HTERT RPE-1 (cell line): ENCODE data around the gene CD300LB.
"Not testable (repeated sequence)": the region's sequence is repeated elsewhere in the genome, so short reads cannot be mapped to it uniquely, and the experiment has no call there.

Experiments used
- in situ Hi-C: fragments of 300-500 bp; cut with MboI; formaldehyde crosslinking; loops from 4 replicates; pipeline ENCODE4 v1.14.3; 2020; ENCODE audit warnings: low sequenced_read_pairs

The CD300LB gene

DNA sequence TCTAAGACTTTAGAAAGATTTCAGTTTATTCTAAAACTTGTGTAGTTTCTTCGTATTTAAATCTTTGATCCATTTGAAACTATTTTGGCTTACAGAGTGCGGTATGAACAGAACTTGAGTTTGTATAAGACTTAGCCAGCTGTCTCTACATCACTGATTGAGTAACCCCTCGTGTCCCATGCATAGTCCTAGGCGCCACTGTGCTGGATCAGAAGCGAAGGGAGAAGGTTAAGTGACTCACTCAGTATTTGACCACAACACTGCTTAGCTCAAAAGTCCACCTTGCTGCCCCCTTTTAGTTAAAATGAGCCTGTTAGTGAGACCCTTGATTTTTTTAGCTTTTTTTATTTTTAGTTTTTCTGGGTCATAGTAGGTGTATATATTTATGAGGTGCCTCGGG, 28.4 kb downstream of the CD300LB start:
- in situ Hi-C loops = no loop called here

DNA sequence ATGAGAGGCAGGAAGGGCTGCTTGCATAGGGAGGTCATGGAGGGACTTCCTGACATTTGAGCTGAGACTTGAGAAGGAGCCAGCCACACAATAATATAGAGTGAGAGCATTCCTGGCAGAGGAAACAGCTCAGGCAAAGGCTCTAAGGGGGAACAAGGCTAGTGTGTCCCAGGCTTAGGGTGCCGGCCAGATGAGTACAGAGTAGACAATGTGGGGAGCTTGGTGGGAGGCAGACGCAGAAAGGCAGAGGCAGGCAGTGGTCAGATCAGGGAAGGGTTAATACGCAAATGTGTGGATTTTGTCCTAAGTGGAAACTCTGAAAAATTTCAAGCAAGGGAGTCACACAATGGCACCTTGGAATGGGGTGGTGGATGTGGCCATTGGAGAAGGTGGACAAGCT, 31.3 kb downstream of the CD300LB start:
- in situ Hi-C loops = no loop called here

DNA sequence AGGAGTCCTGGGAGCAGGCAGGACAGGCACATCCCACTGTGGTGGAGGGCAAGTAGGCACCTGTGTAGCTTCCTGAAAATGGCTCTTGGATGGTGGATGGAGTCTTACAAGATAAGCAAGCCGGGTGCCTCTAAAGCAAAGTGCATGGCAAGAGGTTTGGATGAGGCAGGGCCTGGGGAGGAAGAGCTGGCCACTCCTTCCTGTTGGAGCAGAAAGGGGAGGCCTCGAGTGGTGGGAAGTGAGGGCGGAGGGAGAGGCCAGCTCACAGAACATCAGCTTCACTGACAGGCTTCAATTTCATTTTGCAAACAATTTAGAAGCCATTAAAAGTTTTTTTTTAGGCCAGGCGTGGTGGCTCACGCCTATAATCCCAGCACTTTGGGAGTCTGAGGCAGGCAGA, 33.8 kb downstream of the CD300LB start:
- in situ Hi-C loops = no loop called here

DNA sequence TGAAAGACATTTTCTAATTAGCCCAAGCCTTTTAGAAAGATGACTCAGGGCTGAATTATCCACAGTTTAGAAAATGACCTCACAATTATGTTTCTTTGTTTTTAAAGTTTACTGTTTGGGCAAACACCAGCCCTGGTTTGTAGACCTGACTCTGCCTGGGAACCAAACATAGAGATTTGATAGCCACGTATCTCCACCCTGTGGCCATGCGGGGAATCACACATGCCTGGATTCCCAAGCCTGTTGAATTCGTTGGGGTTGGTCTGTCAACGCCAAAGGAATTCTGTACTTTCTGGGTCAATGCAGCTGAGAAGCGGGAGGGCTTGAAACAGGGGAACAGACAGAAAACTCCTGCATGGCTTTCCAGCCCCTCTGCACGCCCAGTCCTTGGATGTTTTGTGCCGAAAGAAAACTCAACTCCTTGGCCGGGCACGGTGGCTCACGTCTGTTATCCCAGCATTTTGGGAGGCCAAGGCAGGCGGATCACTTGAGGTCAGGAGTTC, 37.9 kb downstream of the CD300LB start:
- in situ Hi-C loops = no loop called here

DNA sequence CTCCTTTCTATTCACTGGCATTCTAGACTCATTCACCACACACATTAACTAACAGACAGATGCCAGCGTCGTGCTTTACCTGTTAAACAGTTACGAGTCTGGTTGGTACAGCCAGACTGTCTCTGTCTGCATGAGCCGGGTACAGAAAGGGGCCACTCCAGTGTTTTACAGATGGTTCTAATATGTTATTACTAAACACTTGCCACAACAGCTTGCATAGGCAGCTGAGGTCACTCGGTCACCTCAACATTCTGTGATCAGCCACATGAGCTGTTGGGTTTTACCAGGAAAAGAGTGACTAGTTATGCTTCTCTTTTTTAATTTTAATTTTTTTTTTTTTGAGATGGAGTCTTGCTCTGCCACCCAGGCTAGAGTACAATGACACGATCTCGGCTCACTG, 39.6 kb downstream of the CD300LB start:
- in situ Hi-C loops = no loop called here

DNA sequence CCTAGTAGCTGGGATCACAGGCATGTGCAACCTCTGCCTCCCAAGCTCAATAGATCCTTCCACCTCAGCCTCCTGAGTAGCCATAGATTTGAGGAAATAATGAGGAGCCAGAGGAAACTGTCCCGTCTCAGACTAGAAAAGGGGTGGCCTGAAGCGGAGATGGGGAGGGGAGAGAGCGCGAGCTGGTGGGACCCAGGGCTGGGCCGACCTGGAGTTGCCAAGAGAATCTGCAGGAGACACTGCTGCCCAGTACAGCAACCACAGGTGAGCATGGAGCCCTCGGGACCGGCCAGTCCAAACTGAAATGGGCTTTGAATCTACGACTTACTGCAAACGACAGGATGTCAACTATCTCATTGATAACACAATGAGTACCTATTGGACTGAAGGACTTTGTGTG, 40.6 kb downstream of the CD300LB start:
- in situ Hi-C loops = no loop called here

DNA sequence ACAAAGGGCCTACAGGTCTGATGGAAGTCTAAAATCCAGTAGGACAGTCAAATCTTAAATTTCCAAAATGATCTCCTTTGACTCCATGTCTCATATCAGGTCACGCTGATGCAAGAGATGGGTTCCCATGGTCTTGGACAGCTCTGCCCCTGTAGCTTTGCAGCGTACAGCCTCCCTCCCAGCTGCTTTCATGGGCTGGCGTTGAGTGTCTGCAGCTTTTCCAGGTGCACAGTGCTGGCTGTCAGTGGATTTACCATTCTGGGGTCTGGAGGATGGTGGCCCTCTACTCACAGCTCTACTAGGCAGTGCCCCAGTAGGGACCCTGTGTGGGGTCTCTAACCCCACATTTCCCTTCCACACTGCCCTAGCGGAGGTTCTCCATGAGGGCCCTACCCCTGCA, 43.0 kb downstream of the CD300LB start:
- in situ Hi-C loops = not testable (repeated sequence)

DNA sequence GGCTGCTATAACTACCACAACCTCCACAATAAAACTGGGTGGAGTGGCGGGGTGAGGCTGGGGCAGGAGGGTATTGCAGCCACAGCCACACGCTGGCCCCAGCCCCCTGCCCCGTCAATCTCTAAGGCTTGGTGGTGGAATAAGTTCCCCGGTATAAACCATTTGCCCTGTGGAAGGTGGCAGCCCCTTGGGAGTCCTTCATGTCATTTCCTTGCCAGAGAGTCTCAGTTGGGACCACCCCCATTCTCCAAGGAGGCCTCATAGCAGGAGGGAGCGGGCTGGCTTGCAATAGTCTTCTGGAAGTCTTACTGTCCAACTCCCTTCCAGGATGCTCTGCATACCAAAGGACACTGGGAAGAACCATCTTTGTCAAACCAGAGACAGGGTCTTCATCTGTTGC, 45.4 kb downstream of the CD300LB start:
- in situ Hi-C loops = no loop called here

DNA sequence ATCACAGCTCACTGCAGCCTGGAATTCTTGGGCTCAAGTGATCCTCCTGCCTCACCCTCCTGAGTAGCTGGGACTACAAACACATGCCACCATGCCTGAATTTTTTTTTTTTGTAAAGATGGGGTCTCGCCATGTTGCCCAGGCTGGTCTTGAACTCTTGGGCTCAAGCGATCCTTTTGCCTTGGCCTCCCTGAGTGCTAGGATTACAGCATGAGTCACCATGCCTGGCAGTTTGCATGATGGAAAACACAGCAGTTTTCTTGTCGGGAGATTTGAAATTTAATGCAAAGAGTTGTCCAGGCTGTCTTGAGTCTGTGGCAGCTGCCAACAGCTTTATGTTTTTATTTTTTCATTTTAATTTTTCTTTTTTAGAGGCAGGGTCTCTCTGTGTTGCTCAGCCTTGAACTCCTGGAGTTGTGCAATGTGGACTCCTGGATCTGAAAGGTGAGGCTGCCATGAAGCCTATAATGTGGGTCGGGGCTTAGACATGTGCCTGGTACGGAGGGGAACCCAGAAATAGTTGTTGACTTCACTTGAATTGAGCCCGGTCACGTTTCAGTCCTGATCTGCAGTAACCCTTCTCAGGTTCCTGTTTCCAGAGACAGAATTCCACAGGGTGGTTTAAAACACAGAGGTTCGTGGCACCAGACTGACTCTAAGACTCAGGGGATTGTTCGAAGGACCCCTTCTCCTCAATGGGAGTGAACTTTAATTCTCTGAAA, 46.1 kb downstream of the CD300LB start:
- in situ Hi-C loops = no loop called here

DNA sequence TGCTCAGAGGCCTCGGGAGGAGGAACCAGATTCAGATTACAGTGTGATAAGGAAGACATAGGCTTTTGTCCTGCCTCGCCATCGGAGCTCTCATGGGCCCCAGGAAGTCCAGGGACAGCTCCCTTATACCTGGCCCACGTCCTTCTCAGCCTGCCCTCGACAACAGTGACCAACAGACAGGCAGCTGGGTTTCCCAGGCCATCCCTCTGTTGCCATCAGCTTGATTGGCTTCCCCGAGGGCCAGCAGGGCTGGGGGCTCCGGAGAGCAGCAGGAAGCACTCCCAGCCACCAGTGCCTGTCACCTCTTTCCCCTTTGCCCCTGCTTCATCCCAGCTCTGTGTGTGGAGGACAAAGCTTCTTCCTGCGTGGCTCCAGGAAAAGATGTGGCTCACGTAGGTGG, 47.2 kb downstream of the CD300LB start:
- in situ Hi-C loops = no loop called here

DNA sequence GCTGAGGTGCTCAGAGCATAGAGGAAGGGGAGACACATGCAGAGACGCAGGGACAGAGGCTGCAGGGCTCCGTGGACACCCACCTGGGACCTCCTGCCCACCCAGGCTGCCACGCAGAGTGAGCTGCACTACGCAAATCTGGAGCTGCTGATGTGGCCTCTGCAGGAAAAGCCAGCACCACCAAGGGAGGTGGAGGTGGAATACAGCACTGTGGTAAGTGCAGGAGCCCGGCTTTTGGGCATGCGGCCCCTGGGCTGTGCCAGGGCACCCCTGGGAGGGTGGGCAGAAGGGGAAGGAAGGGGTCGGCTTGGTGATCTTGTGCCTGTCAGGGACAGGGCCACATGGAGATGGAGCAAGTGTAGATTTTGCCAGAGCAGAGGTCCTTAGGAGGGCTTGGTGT, 49.7 kb downstream of the CD300LB start:
- in situ Hi-C loops = no loop called here

DNA sequence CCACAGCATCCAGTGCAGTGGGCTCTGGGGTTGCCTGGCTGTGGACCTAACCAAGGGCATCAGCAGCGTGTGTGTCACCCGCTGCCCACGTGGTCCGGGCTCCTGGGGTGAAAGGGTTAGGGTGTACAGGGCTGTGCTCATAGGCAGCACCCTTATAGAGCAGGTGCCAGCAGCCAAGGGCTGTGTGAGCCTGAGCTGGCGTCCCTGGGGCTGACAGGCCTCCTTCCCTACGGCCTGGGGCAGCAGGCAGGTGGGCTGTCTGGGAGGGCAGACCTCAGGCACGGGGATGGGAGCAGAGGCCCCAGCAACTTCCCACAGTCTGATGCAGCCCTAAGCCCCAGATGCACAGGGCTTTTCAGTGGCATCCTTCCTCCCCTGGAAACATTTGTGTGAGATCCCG, 51.0 kb downstream of the CD300LB start:
- in situ Hi-C loops = no loop called here

DNA sequence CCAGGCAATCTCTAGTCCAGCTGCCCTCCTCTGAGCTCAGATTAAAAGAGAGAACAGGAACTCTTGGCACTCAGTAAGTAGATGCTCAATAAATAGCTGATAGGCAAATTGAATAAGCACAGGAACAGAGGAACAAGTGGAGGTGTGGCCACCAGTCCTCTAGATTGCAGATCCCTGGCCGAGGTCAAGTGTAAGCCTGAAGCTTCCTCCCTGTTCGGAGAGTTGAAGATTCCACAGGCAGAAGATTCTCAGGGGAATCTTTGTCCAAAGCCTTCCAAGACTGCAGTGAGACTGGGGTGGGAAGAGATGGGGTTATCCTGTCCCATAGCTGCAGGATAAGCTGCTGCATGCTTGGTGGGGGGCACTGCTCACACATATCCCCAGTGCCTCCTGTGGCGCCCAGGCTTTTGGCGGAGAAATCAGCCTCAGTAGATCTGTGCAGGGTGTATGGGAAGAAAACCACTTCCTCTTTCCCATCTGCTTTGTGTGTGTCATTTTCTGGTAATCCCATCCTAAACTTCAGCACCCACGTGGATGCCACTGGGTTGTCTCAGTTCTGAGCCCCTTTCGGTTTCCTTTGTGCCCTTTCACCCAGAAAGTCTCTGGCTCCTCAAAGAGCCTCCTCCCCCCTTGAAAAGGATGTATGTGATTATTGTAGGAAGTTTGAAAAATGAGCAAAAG, 52.7 kb downstream of the CD300LB start:
- in situ Hi-C loops = no loop called here

DNA sequence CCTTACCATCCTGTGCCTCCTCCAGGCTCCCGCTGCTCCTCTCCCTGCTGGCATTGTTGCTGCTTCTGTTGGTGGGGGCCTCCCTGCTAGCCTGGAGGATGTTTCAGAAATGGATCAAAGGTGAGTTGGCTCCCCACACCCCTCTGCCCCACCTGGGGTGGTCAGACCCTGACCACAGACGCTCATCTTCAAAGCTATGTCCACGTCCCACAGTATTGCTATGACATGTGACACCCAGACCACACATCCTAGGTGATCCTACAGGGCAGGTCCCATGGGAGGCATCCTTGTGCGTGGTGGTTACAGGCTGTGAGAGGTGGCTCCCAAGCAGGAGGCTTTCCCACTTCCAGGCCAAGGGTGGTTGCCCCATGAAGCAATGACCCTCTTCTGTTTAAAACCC, 53.9 kb downstream of the CD300LB start:
- in situ Hi-C loops = no loop called here

DNA sequence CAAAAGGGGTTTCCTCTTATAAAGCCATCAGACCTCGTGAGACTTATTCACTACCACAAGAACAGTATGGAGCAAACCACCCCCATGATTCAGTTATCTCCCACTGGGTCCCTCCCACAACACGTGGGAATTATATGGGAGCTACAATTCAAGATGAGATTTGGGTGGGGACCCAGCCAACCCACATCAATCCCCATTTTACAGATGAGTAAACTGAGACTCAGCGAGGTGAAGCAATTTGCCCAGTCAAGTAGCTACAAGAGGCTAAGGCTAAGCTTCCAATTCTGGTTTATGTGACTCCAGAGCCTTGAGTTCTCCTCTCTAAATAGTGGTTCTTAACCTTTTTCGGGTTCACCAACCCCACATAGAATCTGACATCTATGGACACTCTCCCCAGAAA, 56.1 kb downstream of the CD300LB start:
- in situ Hi-C loops = no loop called here

DNA sequence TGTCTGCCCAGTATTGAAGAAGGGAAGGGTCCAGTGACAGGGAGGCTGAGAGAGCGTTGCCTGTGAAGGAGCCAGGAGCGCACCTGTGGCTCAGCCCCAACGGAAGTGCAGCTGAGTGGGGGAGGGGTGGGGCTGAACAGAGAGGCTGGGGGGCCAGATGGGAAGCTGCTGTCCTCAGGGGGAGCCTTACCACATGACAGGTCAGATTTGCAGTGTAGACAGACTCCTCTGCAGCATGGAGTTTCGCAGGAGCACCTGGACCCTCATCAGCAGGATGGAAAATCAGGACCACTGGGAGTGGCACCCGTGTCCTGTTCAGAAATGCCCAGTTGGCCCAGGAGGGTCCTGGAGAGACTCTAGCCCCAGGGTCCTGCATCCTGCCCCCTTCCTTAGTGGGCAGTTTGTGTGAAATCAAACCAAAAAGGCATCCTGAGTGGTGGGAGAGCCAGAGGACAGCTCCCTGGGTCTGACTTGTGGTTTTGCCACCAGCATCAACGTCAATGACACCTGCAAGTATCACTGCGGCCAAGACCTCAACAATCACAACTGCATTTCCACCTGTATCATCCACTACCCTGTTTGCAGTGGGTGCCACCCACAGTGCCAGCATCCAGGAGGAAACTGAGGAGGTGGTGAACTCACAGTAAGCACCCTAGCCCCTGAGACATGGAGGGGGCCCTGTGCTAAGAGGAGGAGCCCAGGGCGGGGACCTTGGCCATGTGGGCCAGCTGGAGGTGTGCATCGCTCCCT, 57.1 kb downstream of the CD300LB start:
- in situ Hi-C loops = no loop called here

DNA sequence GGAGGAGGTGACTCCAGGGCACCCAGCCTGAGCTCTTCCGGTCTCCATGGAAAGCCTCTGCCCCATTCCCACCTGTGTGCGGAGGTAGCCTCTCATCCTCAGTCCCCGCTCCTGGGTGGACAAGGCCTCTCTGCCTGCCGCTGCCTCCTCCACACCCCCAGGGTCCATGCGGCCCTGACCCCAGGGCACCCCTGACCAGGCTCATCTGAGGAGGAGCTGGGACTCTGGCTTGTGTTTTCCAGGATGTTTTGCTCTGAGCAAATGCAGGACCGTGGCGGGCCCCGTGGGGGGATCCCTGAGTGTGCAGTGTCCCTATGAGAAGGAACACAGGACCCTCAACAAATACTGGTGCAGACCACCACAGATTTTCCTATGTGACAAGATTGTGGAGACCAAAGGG, 58.0 kb downstream of the CD300LB start:
- in situ Hi-C loops = no loop called here

DNA sequence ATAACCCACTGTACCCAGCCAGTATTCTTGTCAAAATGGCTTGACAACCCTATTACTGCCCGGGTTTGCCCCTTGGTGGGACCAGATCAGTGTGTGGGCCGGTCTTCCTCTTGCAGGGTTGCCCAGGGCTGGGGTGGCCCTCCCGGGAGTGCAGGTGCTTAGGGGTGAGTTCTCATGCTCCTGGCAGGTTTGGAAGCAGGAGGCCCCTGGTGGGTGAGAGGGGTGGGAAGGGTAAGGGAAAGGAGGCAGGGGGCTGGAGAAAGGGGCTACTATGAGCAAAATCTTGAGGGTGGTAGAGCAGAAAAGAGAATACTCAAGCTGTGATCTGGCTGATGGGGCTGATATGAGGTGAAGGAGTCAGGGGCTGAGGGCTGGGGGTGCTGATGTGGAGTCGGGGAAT, 58.4 kb downstream of the CD300LB start:
- in situ Hi-C loops = no loop called here

DNA sequence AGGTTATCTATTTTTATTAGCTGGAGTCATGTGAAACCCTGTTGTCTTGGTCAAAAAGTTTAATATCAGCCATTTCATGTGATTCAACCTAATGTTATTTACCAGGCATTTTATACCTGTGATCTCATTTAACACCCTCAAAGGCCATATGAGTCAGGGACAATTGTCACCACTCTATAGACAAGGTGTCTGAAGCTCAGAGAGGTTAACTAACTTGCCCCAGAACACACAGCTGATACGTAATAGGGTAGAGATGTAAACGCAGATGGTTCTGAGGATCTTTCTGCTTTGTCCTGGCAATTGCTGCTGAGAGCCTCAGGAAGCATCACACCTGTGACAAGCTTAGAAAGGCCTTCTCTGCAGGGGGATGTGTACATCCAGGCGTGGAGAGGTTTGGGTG, 59.9 kb downstream of the CD300LB start:
- in situ Hi-C loops = no loop called here
